Panc1 (cell line): Measurements from ENCODE around the gene CDC42BPA. TPM values are rescaled to one million over a fixed set of nuclear protein-coding genes. Genes with fewer than 3 reads are reported as not detected.
A peak's percentile ranks its signal among the peaks of the same experiment; 100 is the strongest.

Experiments
- ATAC-seq: fragments of 200-7000 bp; cut with Tn5 transposase; 2 replicates; pipeline ENCODE4 v1.9.1; 2020; ENCODE audit warnings: mild to moderate bottlenecking, moderate library complexity
- BruUV-seq: library from RNA; stranded (reverse); fragments of 400-500 nt; replicated peaks from 2 replicates; lab custom pipeline; 2021; lab: Mats Ljungman, UMichigan
- CTCF ChIA-PET: fragments of 300-600 bp; sonication (Branson Sonifier 250); formaldehyde crosslinking; loops from one replicate; lab custom pipeline; 2022; ENCODE audit warnings: antibody characterized with exemption; lab: Charles Lee
- POLR2A ChIA-PET: fragments of 300-600 bp; sonication (Branson Sonifier 250); formaldehyde crosslinking; loops from one replicate; lab custom pipeline; 2022; ENCODE audit warnings: antibody characterized with exemption; lab: Charles Lee
- DNase-seq: peaks from one replicate; pipeline ENCODE4 v3.0.0-alpha.2; 2010; ENCODE audit warnings: low read depth, low spot score
- H3K27ac ChIP-seq: 2 replicates; pipeline ENCODE4 v1.5.1; 2011; ENCODE audit warnings: mild to moderate bottlenecking, low read length, inconsistent platforms
- H3K27me3 ChIP-seq: fragments of 200-500 bp; sonication (Bioruptor generic); 2 replicates; pipeline ENCODE4 v1.6.0; 2014; ENCODE audit warnings: low read length, inconsistent platforms; ENCODE audit not compliant: control insufficient read depth, insufficient read depth
- H3K36me3 ChIP-seq: fragments of 200-500 bp; sonication (Bioruptor generic); 2 replicates; pipeline ENCODE4 v1.5.1; 2014; ENCODE audit warnings: inconsistent platforms, mild to moderate bottlenecking, low read length, moderate library complexity; ENCODE audit not compliant: control insufficient read depth, insufficient read depth
- H3K4me1 ChIP-seq: 2 replicates; pipeline ENCODE4 v1.5.1; 2011; ENCODE audit warnings: inconsistent platforms, mild to moderate bottlenecking, low read length, moderate library complexity; ENCODE audit not compliant: control insufficient read depth, insufficient read depth
- H3K4me3 ChIP-seq, 2 experiments: 2 replicates each; pipeline ENCODE4 v1.5.1; 2011 to 2012; ENCODE audit warnings: low read depth in 2 of 2, low read length in 2 of 2, mild to moderate bottlenecking in 2 of 2, inconsistent platforms in 1 of 2, moderate library complexity in 1 of 2
- H3K9me3 ChIP-seq: fragments of 200-500 bp; sonication (Bioruptor generic); 2 replicates; pipeline ENCODE4 v1.5.1; 2014; ENCODE audit warnings: low read depth, mild to moderate bottlenecking, inconsistent platforms, low read length, moderate library complexity; ENCODE audit not compliant: control insufficient read depth, insufficient read depth
- CTCF ChIP-seq: fragments of 450-650 bp; IDR thresholded peaks from 2 replicates; pipeline ENCODE4 v1.5.1; 2017; ENCODE audit warnings: mild to moderate bottlenecking
- POLR2AphosphoS5 ChIP-seq: IDR thresholded peaks from 2 replicates; pipeline ENCODE4 v1.6.1; 2012; ENCODE audit warnings: mild to moderate bottlenecking, low read depth, low read length, moderate library complexity
- REST ChIP-seq, 2 experiments: IDR thresholded peaks; 2 replicates each; pipeline ENCODE4 v1.6.1; 2011 to 2012; ENCODE audit warnings: low read depth in 2 of 2, control low read depth in 1 of 2, low read length in 1 of 2, mild to moderate bottlenecking in 1 of 2, moderate library complexity in 1 of 2; ENCODE audit not compliant: insufficient read depth in 1 of 2
- SIN3A ChIP-seq: IDR thresholded peaks from 2 replicates; pipeline ENCODE4 v1.6.1; 2012; ENCODE audit warnings: low read depth, mild to moderate bottlenecking, low read length, moderate library complexity, borderline replicate concordance; ENCODE audit not compliant: insufficient read depth
- TCF7L2 ChIP-seq: IDR thresholded peaks from 2 replicates; pipeline ENCODE4 v1.6.1; 2011; ENCODE audit warnings: mild to moderate bottlenecking, low read depth, low read length, inconsistent platforms
- in situ Hi-C: cut with HindIII; loops from 2 replicates; pipeline ENCODE4 v1.10.0; 2016; ENCODE audit warnings: low sequenced_read_pairs, low pct_unique_long_range_greater_than_20kb
- intact Hi-C: fragments of 100-400 bp; cut with micrococcal nuclease; formaldehyde crosslinking; loops from one replicate; pipeline ENCODE4 v1.10.0; 2022; ENCODE audit not compliant: unreplicated experiment
- total RNA-seq: library from RNA; stranded (reverse); gene quantifications from one replicate; pipeline ENCODE4 v1.2.1, GENCODE V29; 2021; ENCODE audit not compliant: unreplicated experiment

CDC42BPA gene
- total RNA-seq, 1 experiment from 2014 or later: 32.8 TPM

DNA sequence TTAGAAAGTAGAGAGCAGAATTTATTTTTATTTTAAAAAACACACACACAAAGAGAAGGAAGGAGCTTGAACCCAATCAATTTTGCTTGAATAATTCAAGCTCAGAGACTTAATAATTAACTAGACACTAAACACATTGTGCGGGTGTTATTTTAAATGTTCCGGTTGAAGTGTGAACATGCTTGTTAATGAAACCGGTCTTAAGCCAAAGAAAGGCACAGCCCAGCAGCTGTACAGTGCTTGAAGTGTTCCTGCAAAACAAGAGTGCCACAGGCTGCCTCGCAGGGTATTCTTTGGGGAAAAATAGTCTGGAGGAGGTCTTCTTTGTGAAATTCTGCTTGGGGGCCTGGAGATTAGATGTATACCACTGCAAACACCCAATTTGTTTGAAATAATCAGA is 2.2 kb upstream of the CDC42BPA start:
- no peak for DNase-seq
- ATAC-seq: no peak
- H3K4me1 ChIP-seq: peaks cover 6% of the 10 kb centered on the region
- in situ Hi-C loops: no loop called here
- TF ChIP-seq TCF7L2 (no peak), CTCF (no peak), POLR2AphosphoS5 (no peak), REST (IDR thresholded peaks at IDR 0.05; ENCODE audit: insufficient read depth in 1 of 2, low read depth in 2 of 2, low read length in 1 of 2) (no peak)
- no peaks in the 10 kb centered on the region for H3K9me3 ChIP-seq
- intact Hi-C loops: no loop called here
- no peaks in the 10 kb centered on the region for H3K27me3 ChIP-seq
- H3K4me3 ChIP-seq: no peak overlapping the region
- H3K36me3 ChIP-seq: no peaks in the 10 kb centered on the region
- ChIA-PET POLR2A (no interaction called here), CTCF (interaction anchor here (0.6 kb wide), 1 partner anchor 20 kb away, joined by 7 read pairs; no protein-coding TSS in a partner anchor)
- no peak overlapping the region for H3K27ac ChIP-seq
- BruUV-seq: no TSS peak

GRCh38 chr1:227318853-227319607 is 738 bp upstream of the CDC42BPA start:
- no peak for DNase-seq
- TF ChIP-seq REST (IDR thresholded peaks at IDR 0.05; ENCODE audit: insufficient read depth in 1 of 2, low read depth in 2 of 2, low read length in 1 of 2): no peak
- no peak for TF ChIP-seq POLR2AphosphoS5
- no peak for TF ChIP-seq TCF7L2
- no peak for TF ChIP-seq SIN3A
- no peak for TF ChIP-seq CTCF

More at GRCh38 chr1:227318853-227319607, 738 bp upstream of the CDC42BPA start:
- intact Hi-C loops: loop anchor here (5.0 kb wide), 2 partner anchors 82 to 118 kb away; no protein-coding TSS in a partner anchor
- peak overlapping the region; percentile 78 for H3K27ac ChIP-seq
- in situ Hi-C loops: no loop called here
- no peaks in the 10 kb centered on the region for H3K9me3 ChIP-seq
- BruUV-seq: no TSS peak
- peak overlapping the region; percentile 92 to 97 for H3K4me3 ChIP-seq
- H3K36me3 ChIP-seq: no peaks in the 10 kb centered on the region
- H3K4me1 ChIP-seq: peaks cover 12% of the 10 kb centered on the region
- no peaks in the 10 kb centered on the region for H3K27me3 ChIP-seq
- peak; percentile 55 for ATAC-seq
- ChIA-PET CTCF (interaction anchor here (0.6 kb wide), 3 partner anchors 113 to 411 kb away, joined by 3 to 5 read pairs (median 4); no protein-coding TSS in a partner anchor), POLR2A (interaction anchor here (0.5 kb wide), 1 partner anchor 93 kb away, joined by 3 read pairs; no protein-coding TSS in a partner anchor)
